GM19455 (cell line): ENCODE results near the gene CCNI.

Experiments used
- ATAC-seq: cut with Tn5 transposase; IDR thresholded peaks from one replicate; pipeline ENCODE4 v1.9.1; 2021; ENCODE audit not compliant: unreplicated experiment

The CCNI gene

DNA sequence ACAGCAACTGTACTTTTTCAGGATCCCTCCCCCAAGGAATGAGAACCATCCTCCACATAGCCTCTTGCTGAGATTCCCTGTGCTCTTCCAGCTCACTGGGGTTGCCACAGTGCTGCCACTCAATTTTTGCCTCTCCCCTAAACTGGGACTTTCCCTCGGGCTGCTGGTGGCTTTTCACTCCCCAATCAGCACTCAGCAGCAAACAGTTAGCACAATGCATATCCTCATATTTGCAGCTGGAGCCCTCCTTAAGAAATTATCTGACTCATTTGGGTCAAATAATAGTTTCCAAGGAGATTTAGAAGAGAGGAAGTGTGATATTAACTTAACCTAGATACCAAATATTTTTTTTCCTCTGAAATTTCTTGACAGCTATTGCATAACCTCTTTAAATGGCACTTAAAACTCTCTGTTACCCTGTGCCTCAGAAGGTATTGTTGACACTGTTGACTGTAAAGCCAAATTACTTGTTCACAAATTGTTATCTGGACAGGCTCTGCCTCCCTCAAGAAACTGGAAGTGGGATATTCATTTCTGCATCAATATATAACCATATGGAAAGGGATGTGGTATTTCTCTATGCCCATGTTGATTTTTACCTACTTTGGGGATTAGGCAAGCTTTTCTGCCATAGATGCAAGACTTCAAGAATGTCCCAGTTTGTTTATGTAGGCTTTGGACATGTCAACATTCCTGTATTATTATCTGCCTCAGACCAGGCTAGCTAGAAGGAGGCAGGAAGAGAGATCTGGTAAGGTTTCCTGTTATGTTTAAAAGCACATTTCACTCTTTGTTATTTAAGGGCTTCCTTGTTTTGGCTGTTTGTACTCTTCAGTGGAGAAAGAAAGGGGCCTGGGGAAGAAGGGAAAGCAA lies 68.2 kb downstream of the CCNI start:
- ATAC-seq, result no peak

DNA sequence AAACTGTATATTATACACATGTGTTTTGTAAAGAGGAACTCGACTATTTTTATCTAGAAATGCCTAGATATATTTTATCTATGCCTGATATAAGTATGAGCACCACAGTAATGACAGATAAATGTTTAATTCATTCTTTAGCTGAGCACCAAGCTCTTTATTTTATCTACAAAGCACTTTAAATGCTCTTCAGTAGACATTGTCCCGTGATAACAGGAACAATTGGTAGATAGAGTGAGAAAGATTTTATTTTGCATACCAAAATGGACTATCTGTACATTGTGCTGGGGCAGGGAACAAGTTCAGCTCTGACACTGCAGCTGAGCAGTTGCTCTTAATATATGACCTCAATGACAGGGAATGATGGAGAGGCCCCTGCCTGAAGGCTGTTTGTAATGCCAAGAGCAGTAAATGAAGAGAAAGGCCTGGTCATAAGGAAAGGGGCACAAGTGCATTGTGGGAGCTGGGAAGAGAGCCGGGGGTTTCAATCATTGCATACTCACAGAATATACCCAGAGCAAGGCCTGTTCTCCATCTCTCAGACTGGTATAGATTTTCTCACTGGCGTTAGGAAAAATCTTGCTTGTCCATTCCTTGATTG lies 68.9 kb downstream of the CCNI start:
- ATAC-seq, result no peak

DNA sequence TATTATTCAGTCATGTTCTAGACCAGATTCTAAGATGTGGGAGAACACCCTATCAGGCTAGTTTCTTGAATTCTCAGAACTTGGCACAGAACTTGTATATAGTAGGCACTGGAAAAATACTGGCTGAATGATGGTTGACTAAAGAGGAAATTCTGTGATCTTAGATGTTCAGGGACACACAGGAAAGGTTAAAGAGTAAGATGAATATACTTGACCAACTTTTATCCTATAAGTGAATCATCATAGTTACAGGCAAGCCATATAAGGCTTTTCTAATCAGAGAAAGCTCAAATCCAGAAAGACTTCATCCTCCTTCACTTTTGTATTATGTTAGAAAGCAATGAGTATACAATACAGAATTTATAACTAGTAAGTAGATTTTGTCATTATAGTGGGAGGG lies 72.4 kb downstream of the CCNI start:
- ATAC-seq, result no peak

DNA sequence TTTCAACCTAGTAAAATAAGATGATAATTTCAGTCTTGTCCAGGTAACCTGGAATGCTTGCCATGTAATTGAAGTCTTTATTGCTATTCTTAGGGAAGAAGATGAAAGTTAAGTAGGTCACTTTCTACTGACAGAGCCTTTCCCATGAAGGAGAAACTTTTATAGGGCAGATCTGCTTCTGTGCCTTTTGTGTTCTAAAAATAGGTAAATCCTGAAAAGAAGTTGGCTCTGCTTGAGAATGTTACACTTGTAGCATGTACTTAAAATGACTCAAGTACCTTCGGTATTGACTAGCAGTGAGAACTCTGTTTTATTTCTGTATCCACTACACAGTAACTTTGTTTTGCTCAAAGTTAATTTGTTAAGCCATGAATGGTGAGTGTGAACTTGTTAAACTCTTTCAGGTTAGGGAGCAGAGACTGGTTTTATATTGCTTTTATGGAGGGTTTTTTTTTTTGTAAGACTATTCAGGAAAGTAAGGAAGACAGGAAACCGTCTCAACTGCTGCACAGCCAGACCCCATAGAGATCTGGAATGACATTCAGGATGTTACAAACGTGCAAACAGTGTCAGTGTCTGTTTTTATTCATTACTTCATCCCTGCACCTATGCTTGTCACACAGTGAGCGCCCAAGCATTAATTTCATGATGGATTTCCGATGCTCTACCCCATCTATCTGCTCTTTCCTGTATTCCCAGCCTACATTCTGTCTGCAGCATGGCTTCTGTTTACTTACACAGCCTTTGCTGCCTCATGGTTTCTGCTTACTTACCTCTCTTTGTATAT lies 73.3 kb downstream of the CCNI start:
- no peak for ATAC-seq

DNA sequence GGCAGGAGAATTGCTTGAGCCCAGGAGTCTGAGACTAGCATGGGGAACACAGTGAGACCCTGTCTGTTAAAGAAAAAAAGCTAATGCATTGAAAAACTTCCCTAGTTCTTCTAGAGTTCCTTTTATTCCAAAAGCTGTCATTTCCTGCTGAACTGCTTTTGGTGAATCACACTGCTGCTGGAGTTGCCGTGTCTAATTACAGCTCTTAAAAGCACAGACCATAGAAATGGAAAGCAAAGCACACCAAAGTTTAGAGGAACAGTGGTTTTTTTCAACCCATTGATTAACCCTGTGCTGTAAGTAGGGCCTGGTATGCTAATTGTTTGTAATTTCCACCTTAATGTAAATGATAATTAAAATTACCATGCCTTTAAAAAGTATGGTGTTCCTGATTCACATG lies 73.9 kb downstream of the CCNI start:
- no peak for ATAC-seq

DNA sequence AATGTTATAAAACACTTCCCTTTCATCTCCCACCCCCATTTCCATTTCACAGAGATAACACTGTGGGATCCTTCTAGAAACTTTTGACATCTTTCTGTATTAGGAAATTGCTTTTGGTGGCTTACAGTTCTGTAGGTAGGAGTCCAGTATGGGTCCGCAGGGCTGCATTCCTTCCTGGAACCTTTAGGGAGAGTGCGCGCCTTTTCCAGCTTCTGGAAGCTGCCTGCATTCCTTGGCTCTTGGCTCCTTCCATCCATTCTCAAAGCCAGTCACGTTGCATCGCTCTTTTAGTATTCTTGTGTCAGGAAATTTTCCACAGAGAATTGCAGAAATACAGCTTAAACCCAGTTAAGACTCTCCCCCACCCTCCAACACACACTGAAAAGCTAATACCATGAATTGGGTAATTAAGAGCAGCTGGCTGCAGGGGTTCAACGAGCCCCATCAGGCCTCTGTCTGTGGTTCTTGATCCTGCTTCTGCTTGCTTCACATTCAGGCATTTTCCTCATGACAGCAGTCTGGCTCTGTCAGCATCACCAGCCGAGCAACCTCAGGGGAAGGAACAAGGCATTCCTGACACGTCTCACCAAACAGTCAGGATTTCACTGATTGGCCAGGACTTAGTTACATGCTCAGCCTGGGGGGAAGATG lies 77.4 kb downstream of the CCNI start:
- no peak for ATAC-seq

DNA sequence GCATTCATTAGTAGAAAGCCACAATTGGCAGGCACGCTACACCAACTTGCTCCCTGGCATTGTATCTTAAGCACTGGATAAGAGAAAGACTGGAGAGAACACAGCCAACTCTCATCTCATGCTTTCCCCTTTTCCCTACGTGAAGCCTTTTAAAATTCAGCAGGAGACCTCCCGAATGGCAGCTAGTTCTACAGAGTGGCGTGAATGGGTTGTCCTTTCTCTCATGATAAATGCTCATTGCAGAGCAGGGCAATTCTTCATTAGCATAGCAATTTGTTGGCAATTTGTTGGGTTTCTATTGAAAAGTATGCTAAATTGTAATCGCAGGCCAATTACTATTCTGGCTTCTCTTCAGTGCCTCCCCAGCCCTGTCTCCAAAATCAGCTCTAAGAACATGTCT lies 78.3 kb downstream of the CCNI start:
- ATAC-seq, result no peak
